ENCODE data around the gene PAXX. TPM values are rescaled to one million over a fixed set of nuclear protein-coding genes. Genes with fewer than 3 reads are reported as not detected.

PAXX gene
- total RNA-seq, 1 experiment from 2014 or later = 64.0 TPM

- TF ChIP-seq, protein P1, sequence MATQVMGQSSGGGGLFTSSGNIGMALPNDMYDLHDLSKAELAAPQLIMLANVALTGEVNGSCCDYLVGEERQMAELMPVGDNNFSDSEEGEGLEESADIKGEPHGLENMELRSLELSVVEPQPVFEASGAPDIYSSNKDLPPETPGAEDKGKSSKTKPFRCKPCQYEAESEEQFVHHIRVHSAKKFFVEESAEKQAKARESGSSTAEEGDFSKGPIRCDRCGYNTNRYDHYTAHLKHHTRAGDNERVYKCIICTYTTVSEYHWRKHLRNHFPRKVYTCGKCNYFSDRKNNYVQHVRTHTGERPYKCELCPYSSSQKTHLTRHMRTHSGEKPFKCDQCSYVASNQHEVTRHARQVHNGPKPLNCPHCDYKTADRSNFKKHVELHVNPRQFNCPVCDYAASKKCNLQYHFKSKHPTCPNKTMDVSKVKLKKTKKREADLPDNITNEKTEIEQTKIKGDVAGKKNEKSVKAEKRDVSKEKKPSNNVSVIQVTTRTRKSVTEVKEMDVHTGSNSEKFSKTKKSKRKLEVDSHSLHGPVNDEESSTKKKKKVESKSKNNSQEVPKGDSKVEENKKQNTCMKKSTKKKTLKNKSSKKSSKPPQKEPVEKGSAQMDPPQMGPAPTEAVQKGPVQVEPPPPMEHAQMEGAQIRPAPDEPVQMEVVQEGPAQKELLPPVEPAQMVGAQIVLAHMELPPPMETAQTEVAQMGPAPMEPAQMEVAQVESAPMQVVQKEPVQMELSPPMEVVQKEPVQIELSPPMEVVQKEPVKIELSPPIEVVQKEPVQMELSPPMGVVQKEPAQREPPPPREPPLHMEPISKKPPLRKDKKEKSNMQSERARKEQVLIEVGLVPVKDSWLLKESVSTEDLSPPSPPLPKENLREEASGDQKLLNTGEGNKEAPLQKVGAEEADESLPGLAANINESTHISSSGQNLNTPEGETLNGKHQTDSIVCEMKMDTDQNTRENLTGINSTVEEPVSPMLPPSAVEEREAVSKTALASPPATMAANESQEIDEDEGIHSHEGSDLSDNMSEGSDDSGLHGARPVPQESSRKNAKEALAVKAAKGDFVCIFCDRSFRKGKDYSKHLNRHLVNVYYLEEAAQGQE (IDR thresholded peaks at IDR 0.05; ENCODE audit: insufficient read depth in 1 of 2, low read depth in 2 of 2, low read length in 1 of 2) = no peak
- TF ChIP-seq TCF7L2 (IDR thresholded peaks at IDR 0.05; ENCODE audit: low read depth, low read length) = no peak
- no peak for TF ChIP-seq POLR2AphosphoS5 (IDR thresholded peaks at IDR 0.05; ENCODE audit: low read depth, low read length)
- no peak for TF ChIP-seq SIN3A (IDR thresholded peaks at IDR 0.05; ENCODE audit: borderline replicate concordance, insufficient read depth, low read depth, low read length)
- no peak for TF ChIP-seq CTCF (IDR thresholded peaks at IDR 0.05)
- Histone ChIP-seq H3K4me1 (ENCODE audit: control insufficient read depth, insufficient read depth, low read length) (no peaks in the 10 kb centered on the region), H3K9me3 (ENCODE audit: control insufficient read depth, insufficient read depth, low read depth, low read length) (no peaks in the 10 kb centered on the region), H3K36me3 (ENCODE audit: control insufficient read depth, insufficient read depth, low read length) (no peaks in the 10 kb centered on the region), H3K27me3 (ENCODE audit: control insufficient read depth, insufficient read depth, low read length) (no peaks in the 10 kb centered on the region), H3K4me3 (ENCODE audit: low read depth in 2 of 2, low read length in 2 of 2) (no peak overlapping the region), H3K27ac (ENCODE audit: low read length) (no peak overlapping the region)
- CTCF ChIA-PET = no interaction called here
- intact Hi-C loops (cut with micrococcal nuclease; ENCODE audit: unreplicated experiment) = no loop called here
- DNase-seq (ENCODE audit: low read depth, low spot score) (no peak), ATAC-seq (no peak)
- in situ Hi-C loops (cut with HindIII; ENCODE audit: low pct_unique_long_range_greater_than_20kb, low sequenced_read_pairs) = no loop called here
- no TSS peak for BruUV-seq (replicated peaks)
- POLR2A ChIA-PET = no interaction called here
Observed at GRCh38 chr9:137009938-137010732, 17.9 kb downstream of the PAXX start.

GRCh38 chr9:137011156-137011555 lies 18.9 kb downstream of the PAXX start:
- in situ Hi-C loops (cut with HindIII; ENCODE audit: low pct_unique_long_range_greater_than_20kb, low sequenced_read_pairs) = no loop called here
- ChIA-PET CTCF (no interaction called here), POLR2A (interaction anchor here (0.5 kb wide), 2 partner anchors 92 to 249 kb away, joined by 4 to 6 read pairs; no protein-coding TSS in a partner anchor)
- H3K27me3 ChIP-seq (ENCODE audit: control insufficient read depth, insufficient read depth, low read length) = no peaks in the 10 kb centered on the region
- ATAC-seq (no peak), DNase-seq (ENCODE audit: low read depth, low spot score) (no peak)
- no peak overlapping the region for H3K4me3 ChIP-seq (ENCODE audit: low read depth in 2 of 2, low read length in 2 of 2)
- BruUV-seq (replicated peaks) = no TSS peak
- H3K36me3 ChIP-seq (ENCODE audit: control insufficient read depth, insufficient read depth, low read length) = no peaks in the 10 kb centered on the region
- intact Hi-C loops (cut with micrococcal nuclease; ENCODE audit: unreplicated experiment) = no loop called here
- H3K4me1 ChIP-seq (ENCODE audit: control insufficient read depth, insufficient read depth, low read length) = no peaks in the 10 kb centered on the region
- no peak overlapping the region for H3K27ac ChIP-seq (ENCODE audit: low read length)
- no peaks in the 10 kb centered on the region for H3K9me3 ChIP-seq (ENCODE audit: control insufficient read depth, insufficient read depth, low read depth, low read length)
- TF ChIP-seq, protein P1 (IDR thresholded peaks at IDR 0.05; ENCODE audit: insufficient read depth in 1 of 2, low read depth in 2 of 2, low read length in 1 of 2) = no peak
- TF ChIP-seq CTCF (IDR thresholded peaks at IDR 0.05) (no peak), POLR2AphosphoS5 (IDR thresholded peaks at IDR 0.05; ENCODE audit: low read depth, low read length) (no peak), TCF7L2 (IDR thresholded peaks at IDR 0.05; ENCODE audit: low read depth, low read length) (no peak), SIN3A (IDR thresholded peaks at IDR 0.05; ENCODE audit: borderline replicate concordance, insufficient read depth, low read depth, low read length) (no peak)

All from Panc1 (cell line).